H1 (cell line): ENCODE data around the gene SLC35A3. TPM values are rescaled to one million over a fixed set of nuclear protein-coding genes. Genes with fewer than 3 reads are reported as not detected.

ENCODE experiments used
- CHD7 ChIP-seq: fragments of 300-600 bp; sonication (generic); IDR thresholded peaks from 2 replicates; pipeline ENCODE4 v1.7.1; 2012; ENCODE audit warnings: low read length, moderate library complexity, mild to moderate bottlenecking, inconsistent platforms; ENCODE audit not compliant: insufficient replicate concordance
- EGR1 ChIP-seq: IDR thresholded peaks from 2 replicates; pipeline ENCODE4 v1.6.1; 2011; ENCODE audit warnings: low read depth, low read length, borderline replicate concordance
- FOSL1 ChIP-seq: IDR thresholded peaks from 2 replicates; pipeline ENCODE4 v1.6.1; 2011; ENCODE audit warnings: mild to moderate bottlenecking, low read depth, low read length, moderate library complexity; ENCODE audit not compliant: insufficient read depth
- NRF1 ChIP-seq: IDR thresholded peaks from 2 replicates; pipeline ENCODE4 v1.6.1; 2011; ENCODE audit warnings: mild to moderate bottlenecking, low read depth, low read length, improper control_type of control experiment
- SIN3A ChIP-seq, 2 experiments: IDR thresholded peaks in 1 of 2; conservative IDR thresholded peaks in 1 of 2; 2 replicates each; pipeline ENCODE4 v1.6.1; 2011 to 2012; ENCODE audit warnings: low read length in 2 of 2, improper control_type of control experiment in 1 of 2, low read depth in 1 of 2, mild to moderate bottlenecking in 1 of 2
- SP1 ChIP-seq: IDR thresholded peaks from 2 replicates; pipeline ENCODE4 v1.6.1; 2011; ENCODE audit warnings: low read depth, low read length
- TAF7 ChIP-seq: optimal IDR thresholded peaks from 2 replicates; pipeline ENCODE3; 2011; ENCODE audit warnings: low read depth, mild to moderate bottlenecking, inconsistent platforms, low read length, moderate library complexity, borderline replicate concordance
- TCF12 ChIP-seq: IDR thresholded peaks from 2 replicates; pipeline ENCODE4 v1.6.1; 2011; ENCODE audit warnings: low read depth, mild to moderate bottlenecking, low read length
- polyA plus RNA-seq, 7 experiments: library from polyadenylated mRNA; depleted of rRNA in 3 of 7; stranded (reverse) in 5 of 7; unstranded in 2 of 7; fragments of >200 nt in 5 of 7; fragments of 200-250 nt in 2 of 7; gene quantifications; 1 replicate in 5 of 7; 2 replicates in 1 of 7; 4 replicates in 1 of 7; pipeline versions ENCODE4 v1.2.1 to v1.2.3, GENCODE V29; 2011 to 2013; ENCODE audit warnings: missing spikeins in 2 of 7, mixed read lengths in 2 of 7
- total RNA-seq: library from RNA; stranded (reverse); fragmentation: NEBNext Ultra II Directional; extraction: Animal tissue kit (Norgen Biotek cat#: 25700); gene quantifications from 2 replicates; pipeline ENCODE4 v1.2.1, GENCODE V29; 2021

The SLC35A3 gene
- total and polyA plus RNA-seq, 2 of the 8 experiments (the other 6 are each of a cell fraction or from before 2014, with no cell fraction given), result 3.0 to 13.8 TPM

- TF ChIP-seq CHD7, result no peak
- TF ChIP-seq SIN3A (conservative IDR thresholded peaks at IDR 0.05 in 1 of 2, IDR thresholded peaks at IDR 0.05 in 1 of 2; ENCODE audit: low read depth in 1 of 2, low read length in 2 of 2), result no peak
- TF ChIP-seq EGR1, result no peak
- TF ChIP-seq TAF7, result no peak
- no peak for TF ChIP-seq NRF1
- no peak for TF ChIP-seq FOSL1
- no peak for TF ChIP-seq SP1
- TF ChIP-seq TCF12, result no peak
These were observed 4.0 kb upstream of the SLC35A3 start (continued) for GRCh38 chr1:99965646-99966375.
